NCI-H1417 (cell line): ENCODE measurements around the gene LITAFD.
"Not testable (repeated sequence)": the region's sequence is repeated elsewhere in the genome, so short reads cannot be mapped to it uniquely, and the experiment has no call there.

ENCODE experiments used
- DNase-seq, 3 experiments: peaks; one replicate each; lab custom pipeline; 2025; lab: John Stamatoyannopoulos, UW

Gene LITAFD

GRCh38 chr16:8882041-8882617 lies at the start of gene LITAFD:
Gene LITAFD, plus strand, starts transcription at chr16:8882351. Its CDS starts 2,005 bp downstream, at chr16:8884356.
- no peak for DNase-seq

GRCh38 chr16:8832717-8833105 lies 49.4 kb upstream of the LITAFD start:
- DNase-seq, result no peak

DNA sequence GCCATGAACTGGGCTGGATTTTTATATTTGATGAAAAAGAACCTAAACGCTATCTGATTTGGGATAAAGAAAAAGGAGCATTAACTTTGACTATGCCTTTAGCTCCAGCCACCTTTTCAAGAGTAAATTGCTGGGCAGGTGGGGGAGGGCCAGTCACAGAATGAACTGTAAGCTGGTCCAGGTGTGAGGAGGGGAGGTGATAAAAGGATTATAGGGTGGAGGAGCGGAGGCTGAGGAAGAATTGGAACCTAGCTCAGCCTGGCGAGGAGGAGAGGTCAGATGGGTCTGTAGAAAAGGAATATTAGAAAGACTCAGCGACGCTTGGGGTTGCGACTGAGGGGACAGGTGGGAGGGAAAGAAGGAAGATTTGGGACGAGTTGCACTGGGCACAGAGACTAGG lies 45.4 kb upstream of the LITAFD start:
- DNase-seq, result not testable (repeated sequence)

DNA sequence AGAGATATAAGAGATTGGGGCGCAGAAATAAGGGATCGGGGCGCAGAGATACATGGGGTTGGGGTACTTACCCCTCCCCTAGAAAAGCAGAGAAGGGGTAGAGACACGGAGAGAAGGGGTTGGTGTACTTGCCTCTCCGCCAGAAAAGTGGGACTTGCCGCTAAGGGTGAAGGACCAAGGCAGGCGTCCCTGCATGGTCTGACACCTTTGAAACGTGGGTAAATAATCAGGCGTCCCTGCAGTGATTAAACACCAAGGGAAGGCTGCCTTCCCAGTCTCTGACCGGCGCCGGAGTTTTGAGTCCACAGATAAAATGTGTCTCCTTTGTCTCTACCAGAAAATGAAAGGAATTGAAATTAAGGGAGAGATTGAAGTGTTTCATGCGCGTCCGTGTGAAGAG lies 44.6 kb upstream of the LITAFD start:
- not testable (repeated sequence) for DNase-seq

GRCh38 chr16:8842016-8842415 lies 40.1 kb upstream of the LITAFD start:
- not testable (repeated sequence) for DNase-seq

GRCh38 chr16:8843296-8843695 lies 38.9 kb upstream of the LITAFD start:
- not testable (repeated sequence) for DNase-seq

DNA sequence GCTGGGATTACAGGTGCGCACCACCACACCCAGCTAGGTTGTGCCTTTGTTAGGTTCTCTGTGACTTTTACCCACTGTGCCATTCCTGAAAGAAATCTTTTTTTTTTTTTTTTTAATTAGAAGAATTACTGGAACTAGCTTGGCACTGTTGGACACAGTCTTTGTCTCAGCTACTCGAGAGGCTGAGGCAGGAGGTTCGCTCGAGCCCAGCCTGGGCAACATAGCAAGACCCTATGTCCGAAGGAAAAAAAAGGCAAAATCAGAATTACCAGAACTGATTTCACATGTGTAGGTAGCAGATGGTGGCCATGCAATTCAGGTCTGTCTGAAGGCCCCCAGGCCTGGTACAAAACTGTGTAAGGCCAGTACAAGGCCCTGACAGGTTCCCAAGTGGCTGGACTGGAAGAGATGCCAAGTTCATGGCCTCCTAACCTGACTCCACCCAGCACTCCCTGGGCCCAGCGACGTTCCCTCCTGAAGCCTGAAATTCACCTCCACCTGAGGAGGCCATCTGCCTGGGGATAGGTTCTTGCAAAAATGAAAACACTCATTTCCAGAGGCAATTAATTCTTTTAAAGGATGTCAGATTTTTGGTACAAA lies 36.4 kb upstream of the LITAFD start:
- no peak for DNase-seq

GRCh38 chr16:8846401-8846932 lies 35.7 kb upstream of the LITAFD start:
- no peak for DNase-seq

GRCh38 chr16:8847145-8847544 lies 35.0 kb upstream of the LITAFD start:
- DNase-seq, result no peak

- no peak for DNase-seq
Measured at GRCh38 chr16:8847623-8848022, 34.5 kb upstream of the LITAFD start.

- no peak for DNase-seq
Measured at GRCh38 chr16:8848231-8848938, 33.8 kb upstream of the LITAFD start.

DNA sequence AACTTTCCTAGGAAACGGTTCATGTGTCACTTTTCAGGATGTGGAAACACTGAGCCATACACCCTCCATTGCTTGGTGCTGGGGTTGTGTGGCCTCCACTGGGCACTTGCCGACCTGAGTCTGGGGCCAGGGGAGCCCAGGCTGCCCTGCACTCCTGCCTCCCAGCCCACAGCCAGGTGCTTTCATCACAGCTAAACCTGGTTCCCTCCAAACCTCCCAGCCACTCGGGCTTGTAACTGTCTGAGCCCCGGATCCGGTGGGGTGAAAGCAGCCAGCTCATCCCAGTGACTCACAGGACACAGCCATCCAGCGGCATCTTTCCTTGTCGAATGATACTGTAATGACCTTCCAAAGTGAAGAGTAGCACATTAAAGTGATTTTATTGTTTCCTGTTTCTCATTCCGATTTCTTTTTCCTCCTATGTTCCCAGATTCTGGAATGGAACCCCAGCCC lies 33.2 kb upstream of the LITAFD start:
- DNase-seq, result no peak

DNA sequence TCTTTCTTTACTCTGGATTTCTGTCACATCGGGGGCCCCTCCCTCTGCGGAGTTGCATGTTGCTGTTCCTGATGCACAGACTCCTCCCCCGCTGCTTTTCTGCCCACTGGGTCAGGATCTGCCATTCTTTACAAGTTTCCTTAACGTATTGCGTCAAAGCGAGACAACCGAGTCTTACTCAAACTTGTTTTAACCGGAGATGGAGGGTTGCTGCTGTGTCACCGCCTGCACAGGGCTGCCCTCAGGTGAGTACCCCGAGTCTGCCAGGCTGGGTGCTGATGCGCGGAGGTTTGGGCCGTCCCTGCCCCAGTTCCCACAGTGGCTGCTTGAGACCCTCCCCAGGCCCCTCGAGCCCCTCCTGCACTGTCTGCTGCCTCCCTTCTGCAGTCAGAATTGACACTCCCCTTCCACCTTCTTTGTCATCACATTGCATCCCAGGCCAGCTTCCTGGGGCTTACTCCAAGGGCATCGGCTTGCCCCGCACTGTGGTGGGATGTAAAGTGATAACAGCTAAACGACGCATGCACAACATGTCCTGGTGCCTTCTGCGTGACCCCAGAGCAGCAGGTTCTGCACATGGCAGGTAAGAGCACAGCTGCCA lies 32.6 kb upstream of the LITAFD start:
- no peak for DNase-seq

GRCh38 chr16:8850279-8850885 lies 31.8 kb upstream of the LITAFD start:
- no peak for DNase-seq

DNA sequence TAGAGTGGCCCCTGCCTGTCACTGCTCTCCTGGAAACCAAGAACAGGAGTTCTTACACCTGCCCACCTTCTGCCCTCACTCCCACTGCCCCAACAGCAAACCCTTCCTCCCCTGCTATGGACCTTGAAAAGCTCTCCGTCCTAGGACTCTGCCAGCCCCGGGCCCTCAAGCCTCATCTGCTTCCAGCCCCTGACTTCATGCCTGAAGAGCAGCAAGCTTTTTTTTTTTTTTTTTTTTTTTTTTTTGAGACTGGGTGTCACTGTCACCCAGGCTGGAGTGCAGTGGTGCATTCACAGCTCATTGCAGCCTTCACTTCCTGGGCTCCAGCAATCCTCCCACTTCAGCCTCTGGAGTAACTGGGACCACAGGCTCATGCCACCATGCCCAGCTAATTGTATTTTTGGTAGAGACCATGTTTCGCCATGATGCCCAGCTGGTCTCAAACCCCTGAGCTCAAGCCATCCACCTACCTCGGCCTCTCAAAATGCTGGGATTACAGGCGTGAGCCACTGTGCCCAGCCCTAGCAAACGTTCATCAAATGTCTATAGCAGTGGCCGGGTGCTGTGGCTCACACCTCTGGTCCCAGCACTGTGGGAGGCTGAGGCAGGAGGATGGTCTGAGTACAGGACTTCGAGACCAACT lies 30.3 kb upstream of the LITAFD start:
- no peak for DNase-seq

- no peak for DNase-seq
Measured at GRCh38 chr16:8852534-8852933, 29.6 kb upstream of the LITAFD start.

GRCh38 chr16:8853150-8853549 lies 29.0 kb upstream of the LITAFD start:
- DNase-seq, result no peak

- DNase-seq, result no peak
Measured at GRCh38 chr16:8853611-8854010, 28.5 kb upstream of the LITAFD start.

GRCh38 chr16:8854298-8854948 lies 27.7 kb upstream of the LITAFD start:
- no peak for DNase-seq

DNA sequence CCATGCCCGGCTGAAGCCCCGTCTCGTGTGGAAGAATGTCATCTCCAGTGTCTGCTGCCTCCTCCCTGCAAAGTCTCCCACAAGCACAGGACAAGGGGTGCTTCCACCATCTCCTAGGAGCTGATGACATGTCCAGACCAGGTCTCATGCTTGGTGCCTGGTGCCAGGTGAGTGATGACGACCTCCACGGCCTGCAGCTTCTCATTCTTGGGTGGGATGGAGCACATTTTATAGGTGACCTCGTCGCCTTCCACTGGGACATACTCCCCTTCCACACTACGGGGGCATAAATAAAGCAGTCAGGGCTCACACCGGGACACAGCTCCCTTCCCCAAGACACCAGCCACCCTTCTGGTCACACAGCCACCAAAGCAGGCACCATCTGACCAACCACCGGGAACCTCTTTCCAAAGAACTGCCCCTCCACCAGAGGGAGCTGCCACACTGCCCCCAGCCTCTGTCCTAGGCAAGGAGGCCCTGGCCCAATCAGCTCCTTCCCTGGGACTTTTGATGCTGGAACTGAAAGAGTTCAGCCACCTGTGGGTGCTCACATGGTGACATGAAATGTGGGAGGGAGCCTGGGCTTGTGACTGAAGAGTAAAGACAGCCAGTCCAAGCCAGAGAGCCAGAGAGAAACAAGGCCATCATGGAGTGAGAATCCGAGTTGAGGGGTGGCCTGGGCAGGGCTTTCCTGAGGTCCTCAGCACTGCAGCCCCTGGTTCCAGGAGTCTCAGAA lies 26.9 kb upstream of the LITAFD start:
- no peak for DNase-seq

GRCh38 chr16:8855972-8856371 lies 26.2 kb upstream of the LITAFD start:
- no peak for DNase-seq
